ENCODE measurements around the gene CHMP3. TPM values are rescaled to one million over a fixed set of nuclear protein-coding genes. Genes with fewer than 3 reads are reported as not detected.

The CHMP3 gene
- 100 to 1,000 TPM in 2 of 4 donors, 10 to 100 TPM in 2; 84.9 to 133 (median 102) TPM for total RNA-seq
- 10 to 100 TPM; 63.5 to 99.8 (median 76.8) TPM for polyA plus RNA-seq
- long read RNA-seq, donor 1, transcript CHMP3-201 (6 exons, 3,171 nt) = major isoform, 54 of 74 reads
- long read RNA-seq, donor 1, partial matches to known transcripts = 10 of 74 reads
- long read RNA-seq, donor 1, other reads (novel, unspliced or antisense) = 6 of 74 reads
- long read RNA-seq, donor 2, transcript CHMP3-201 (6 exons, 3,171 nt) = major isoform, 121 of 150 reads
- long read RNA-seq, donor 2, partial matches to known transcripts = 1 of 150 reads
- long read RNA-seq, donor 2, other reads (novel, unspliced or antisense) = 23 of 150 reads

DNA sequence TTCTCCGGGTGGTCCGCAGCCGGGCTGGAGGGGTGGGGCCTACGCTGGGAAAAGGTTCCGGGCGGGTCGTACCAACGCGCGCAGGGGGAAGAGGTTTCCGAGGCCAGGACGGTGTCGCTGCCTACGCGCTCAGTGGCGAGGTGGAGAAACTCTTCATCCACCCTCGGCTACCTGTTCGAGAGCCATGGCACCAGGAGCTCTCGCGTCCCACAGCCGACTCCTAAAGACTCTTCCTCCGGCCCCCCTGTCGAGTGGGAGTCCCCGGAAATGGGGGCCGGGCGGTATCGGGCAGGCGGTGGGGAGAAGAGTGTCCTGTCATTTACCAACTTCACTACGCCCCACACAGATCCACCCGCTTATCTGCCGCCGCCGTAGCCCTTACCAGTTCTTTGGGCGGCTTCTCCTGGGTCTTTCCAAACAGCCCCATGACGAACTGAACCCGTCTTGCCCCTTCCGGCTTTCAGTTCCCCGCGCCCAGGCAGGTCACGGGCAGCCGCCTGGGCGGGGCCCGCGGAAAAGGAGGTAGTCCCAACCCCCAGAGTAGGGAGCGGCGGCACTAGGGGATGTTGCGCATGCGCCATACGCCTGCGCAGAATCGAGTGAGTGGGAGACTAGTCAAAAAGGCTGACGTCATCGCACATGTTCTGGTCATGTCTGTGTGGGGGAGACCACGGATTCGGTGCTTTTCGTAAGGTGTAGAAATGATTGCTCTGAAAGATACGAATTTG, at the start of gene CHMP3:
TSS of gene CHMP3 (minus strand) at position 522 of the 728 bp plus-strand sequence. CDS start at position 427, 95 bp downstream.
- Histone ChIP-seq H3K36me3 (ENCODE audit: insufficient read depth in 1 of 2, low read depth in 1 of 2) (no peaks in the 10 kb centered on the region), H3K27me3 (ENCODE audit: insufficient read depth in 3 of 3, low read length in 2 of 3) (no peaks in the 10 kb centered on the region), H3K9me3 (no peaks in the 10 kb centered on the region), H3K27ac (peak within 1 kb of the TSS; percentile 98), H3K4me1 (peaks cover 20% of the 10 kb centered on the region), H3K4me3 (peak within 1 kb of the TSS; percentile 81)
- 0% methylated on average over 57 of the region's 57 CpGs for WGBS, 3 donors
- peak; percentile 98 for DNase-seq
- peak; percentile 98 to 99 (median 98) for ATAC-seq
- TF ChIP-seq, protein P1, sequence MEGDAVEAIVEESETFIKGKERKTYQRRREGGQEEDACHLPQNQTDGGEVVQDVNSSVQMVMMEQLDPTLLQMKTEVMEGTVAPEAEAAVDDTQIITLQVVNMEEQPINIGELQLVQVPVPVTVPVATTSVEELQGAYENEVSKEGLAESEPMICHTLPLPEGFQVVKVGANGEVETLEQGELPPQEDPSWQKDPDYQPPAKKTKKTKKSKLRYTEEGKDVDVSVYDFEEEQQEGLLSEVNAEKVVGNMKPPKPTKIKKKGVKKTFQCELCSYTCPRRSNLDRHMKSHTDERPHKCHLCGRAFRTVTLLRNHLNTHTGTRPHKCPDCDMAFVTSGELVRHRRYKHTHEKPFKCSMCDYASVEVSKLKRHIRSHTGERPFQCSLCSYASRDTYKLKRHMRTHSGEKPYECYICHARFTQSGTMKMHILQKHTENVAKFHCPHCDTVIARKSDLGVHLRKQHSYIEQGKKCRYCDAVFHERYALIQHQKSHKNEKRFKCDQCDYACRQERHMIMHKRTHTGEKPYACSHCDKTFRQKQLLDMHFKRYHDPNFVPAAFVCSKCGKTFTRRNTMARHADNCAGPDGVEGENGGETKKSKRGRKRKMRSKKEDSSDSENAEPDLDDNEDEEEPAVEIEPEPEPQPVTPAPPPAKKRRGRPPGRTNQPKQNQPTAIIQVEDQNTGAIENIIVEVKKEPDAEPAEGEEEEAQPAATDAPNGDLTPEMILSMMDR (IDR thresholded peaks at IDR 0.05) = no peak
- intact Hi-C loops (cut with DNase I) = loop anchor here in 1 of 2 donors (2.0 kb wide), 1 partner anchor 60 kb away; the partner anchor contains the start of gene RNF103

DNA sequence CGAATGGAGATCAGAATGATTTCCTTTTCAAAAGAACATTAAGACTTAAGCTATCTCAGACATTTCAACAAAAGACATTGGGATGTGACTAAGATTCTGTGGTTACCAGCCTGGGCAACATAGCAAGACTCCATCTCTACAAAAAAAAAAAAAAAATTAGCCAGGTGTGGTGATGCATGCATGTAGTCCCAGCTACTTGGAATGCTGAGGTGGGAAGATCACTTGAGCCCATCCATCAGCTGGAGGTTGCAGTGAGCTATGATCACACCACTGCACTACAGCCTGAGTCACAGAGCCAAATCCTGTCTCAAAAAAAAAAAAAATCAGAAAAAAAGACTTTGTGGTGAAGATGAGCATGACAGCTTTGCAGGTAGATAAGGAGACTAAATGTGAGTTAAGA, 47.6 kb upstream of the CHMP3 start:
- peaks cover under 1% of the 10 kb centered on the region for H3K4me1 ChIP-seq
- no peak overlapping the region for H3K27ac ChIP-seq
- WGBS, 3 donors = 94 to 100% (median 98%) methylated on average over 1 of the region's 1 CpG
- H3K27me3 ChIP-seq (ENCODE audit: insufficient read depth in 3 of 3, low read length in 2 of 3) = no peaks in the 10 kb centered on the region
- H3K9me3 ChIP-seq = no peaks in the 10 kb centered on the region
- peaks cover 0 to 95% of the 10 kb centered on the region in 2 donors for H3K36me3 ChIP-seq (ENCODE audit: insufficient read depth in 1 of 2, low read depth in 1 of 2)
- TF ChIP-seq, protein P1 (IDR thresholded peaks at IDR 0.05) = no peak
- intact Hi-C loops (cut with DNase I) = loop anchor here in 1 of 2 donors (10.0 kb wide), 1 partner anchor 386 kb away; no protein-coding TSS in a partner anchor
- DNase-seq = no peak
- H3K4me3 ChIP-seq = no peak overlapping the region
- no peak for ATAC-seq

DNA sequence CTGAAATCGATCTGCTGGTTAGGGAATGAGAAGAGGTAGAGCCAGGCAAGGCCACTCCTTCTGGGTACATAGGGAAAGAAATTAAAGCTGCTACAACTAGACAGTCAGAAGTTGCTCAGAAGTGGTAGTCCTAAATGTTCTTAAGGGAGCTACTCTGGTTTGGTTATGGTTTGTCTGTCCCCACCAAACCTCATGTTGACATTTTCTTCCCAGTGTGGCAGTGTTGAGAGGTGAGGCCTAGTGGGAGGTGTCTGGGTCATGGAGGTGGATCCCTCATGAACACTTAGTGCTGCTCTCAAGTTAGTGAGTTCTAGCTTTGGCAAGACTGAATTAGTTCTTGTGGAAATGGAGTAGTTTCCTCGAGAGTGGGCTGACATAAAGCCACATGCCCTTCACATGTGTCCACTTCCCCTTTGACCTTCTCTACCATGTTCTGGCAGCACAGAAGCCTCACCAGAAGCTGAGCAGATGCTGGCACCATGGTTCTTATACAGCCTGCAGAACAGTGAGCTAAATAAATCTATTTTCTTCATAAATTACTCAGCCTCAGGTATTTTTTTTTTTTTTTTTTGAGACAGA, 45.7 kb upstream of the CHMP3 start:
- no peak overlapping the region for H3K4me3 ChIP-seq
- no peaks in the 10 kb centered on the region for H3K27me3 ChIP-seq (ENCODE audit: insufficient read depth in 3 of 3, low read length in 2 of 3)
- WGBS, 3 donors = 82 to 86% (median 85%) methylated on average over 2 of the region's 2 CpGs
- ATAC-seq (no peak), DNase-seq (no peak)
- H3K36me3 ChIP-seq (ENCODE audit: insufficient read depth in 1 of 2, low read depth in 1 of 2) = peaks cover 0 to 95% of the 10 kb centered on the region in 2 donors
- no peak overlapping the region for H3K27ac ChIP-seq
- H3K4me1 ChIP-seq = no peaks in the 10 kb centered on the region
- no peaks in the 10 kb centered on the region for H3K9me3 ChIP-seq
- intact Hi-C loops (cut with DNase I) = no loop called here
- TF ChIP-seq, protein P1 (IDR thresholded peaks at IDR 0.05) = no peak

DNA sequence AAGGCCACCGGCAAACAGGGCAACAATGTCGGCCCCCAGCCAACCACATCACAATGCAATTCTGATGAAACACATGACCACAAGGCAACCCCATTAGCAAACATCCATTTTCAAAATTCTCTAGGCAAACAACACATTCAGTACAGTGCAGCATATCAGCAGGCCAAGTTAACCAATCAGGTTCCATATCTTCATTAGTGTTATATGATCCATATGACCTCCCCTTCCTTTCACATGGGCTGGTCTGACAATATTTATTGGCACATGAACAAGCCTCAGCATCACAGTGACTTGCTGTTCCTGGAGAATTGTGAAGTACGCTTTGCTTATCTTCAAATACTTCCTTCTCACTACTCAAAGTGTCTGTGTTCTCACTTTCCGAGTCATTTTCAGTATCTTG, 40.7 kb upstream of the CHMP3 start:
- ATAC-seq = no peak
- no peak overlapping the region for H3K4me3 ChIP-seq
- H3K36me3 ChIP-seq (ENCODE audit: insufficient read depth in 1 of 2, low read depth in 1 of 2) = peaks cover 0 to 65% of the 10 kb centered on the region in 2 donors
- DNase-seq = no peak
- 89 to 96% (median 91%) methylated on average over 4 of the region's 4 CpGs for WGBS, 3 donors
- TF ChIP-seq, protein P1 (IDR thresholded peaks at IDR 0.05) = no peak
- H3K27me3 ChIP-seq (ENCODE audit: insufficient read depth in 3 of 3, low read length in 2 of 3) = no peaks in the 10 kb centered on the region
- no peak overlapping the region for H3K27ac ChIP-seq
- no peaks in the 10 kb centered on the region for H3K9me3 ChIP-seq
- intact Hi-C loops (cut with DNase I) = no loop called here
- no peaks in the 10 kb centered on the region for H3K4me1 ChIP-seq

Measured in psoas muscle (tissue), 8 donors.